MCF 10A (cell line): ENCODE data around the gene CPA5. TPM values are rescaled to one million over a fixed set of nuclear protein-coding genes. Genes with fewer than 3 reads are reported as not detected.

Experiments
- BruUV-seq: library from RNA; stranded (reverse); fragments of 400-500 nt; replicated peaks from 2 replicates; lab custom pipeline; 2021; lab: Mats Ljungman, UMichigan
- CTCF ChIA-PET: fragments of 300-600 bp; sonication (Branson Sonifier 250); formaldehyde crosslinking; extraction: SDS; loops from one replicate; lab custom pipeline; 2021; ENCODE audit warnings: antibody characterized with exemption, inconsistent platforms; lab: Yijun Ruan, JAX
- POLR2A ChIA-PET: fragments of 300-600, 350-650 bp; sonication (Branson Sonifier 250); formaldehyde crosslinking; extraction: SDS; loops from one replicate; lab custom pipeline; 2020; ENCODE audit warnings: antibody characterized with exemption, inconsistent platforms; lab: Yijun Ruan, JAX
- DNase-seq: peaks from one replicate; pipeline ENCODE4 v3.0.0-alpha.2; 2018; ENCODE audit not compliant: unreplicated experiment
- H3K27ac Mint-ChIP-seq: one replicate; pipeline ENCODE4 v1.8.0; 2022; ENCODE audit warnings: mild to moderate bottlenecking, low read depth, mixed read lengths; ENCODE audit not compliant: unreplicated experiment
- H3K27me3 Mint-ChIP-seq: one replicate; pipeline ENCODE4 v1.8.0; 2022; ENCODE audit warnings: mixed read lengths; ENCODE audit not compliant: insufficient read depth, unreplicated experiment
- H3K36me3 Mint-ChIP-seq: one replicate; pipeline ENCODE4 v1.8.0; 2022; ENCODE audit warnings: mild to moderate bottlenecking, moderate library complexity, mixed read lengths; ENCODE audit not compliant: insufficient read depth, unreplicated experiment
- H3K4me1 Mint-ChIP-seq: one replicate; pipeline ENCODE4 v1.8.0; 2022; ENCODE audit warnings: mixed read lengths; ENCODE audit not compliant: insufficient read depth, unreplicated experiment
- H3K4me3 Mint-ChIP-seq: one replicate; pipeline ENCODE4 v1.8.0; 2022; ENCODE audit warnings: mild to moderate bottlenecking, moderate library complexity, mixed read lengths; ENCODE audit not compliant: unreplicated experiment
- H3K9me3 Mint-ChIP-seq: one replicate; pipeline ENCODE4 v1.8.0; 2022; ENCODE audit warnings: mixed read lengths; ENCODE audit not compliant: unreplicated experiment
- CTCF ChIP-seq: fragments of 200-600 bp; IDR thresholded peaks from one replicate; pipeline ENCODE4 v1.8.0; 2022; ENCODE audit warnings: antibody characterized with exemption, mild to moderate bottlenecking; ENCODE audit not compliant: unreplicated experiment
- intact Hi-C: fragments of 100-400 bp; cut with micrococcal nuclease; formaldehyde crosslinking; loops from 2 replicates; pipeline ENCODE4 v1.14.1; 2022
- total RNA-seq: library from RNA; stranded (reverse); gene quantifications from 2 replicates; pipeline ENCODE4 v1.2.3, GENCODE V29; 2022

The CPA5 gene
- total RNA-seq, 1 experiment from 2014 or later, result 0.42 TPM

GRCh38 chr7:130367836-130368746 lies 23.5 kb downstream of the CPA5 start:
- Mint-ChIP-seq H3K36me3 (no peaks in the 10 kb centered on the region), H3K9me3 (peaks cover 7% of the 10 kb centered on the region), H3K4me1 (peaks cover 47% of the 10 kb centered on the region), H3K27ac (no peak overlapping the region), H3K4me3 (no peak overlapping the region), H3K27me3 (no peaks in the 10 kb centered on the region)
- ChIA-PET CTCF (no interaction called here), POLR2A (no interaction called here)
- TF ChIP-seq CTCF, result no peak
- DNase-seq, result no peak
- intact Hi-C loops, result no loop called here
- BruUV-seq, result no TSS peak

GRCh38 chr7:130369110-130369711 lies 24.6 kb downstream of the CPA5 start:
- BruUV-seq, result no TSS peak
- H3K4me1 Mint-ChIP-seq, result peaks cover 51% of the 10 kb centered on the region
- DNase-seq, result peak; percentile 36
- POLR2A ChIA-PET, result no interaction called here
- no peak overlapping the region for H3K4me3 Mint-ChIP-seq
- peaks cover 7% of the 10 kb centered on the region for H3K9me3 Mint-ChIP-seq
- no peaks in the 10 kb centered on the region for H3K36me3 Mint-ChIP-seq
- H3K27ac Mint-ChIP-seq, result no peak overlapping the region
- no peaks in the 10 kb centered on the region for H3K27me3 Mint-ChIP-seq
- TF ChIP-seq CTCF, result no peak
- CTCF ChIA-PET, result no interaction called here
- intact Hi-C loops, result no loop called here

GRCh38 chr7:130369831-130370550 lies 25.4 kb downstream of the CPA5 start:
- no TSS peak for BruUV-seq
- CTCF ChIA-PET, result interaction anchor here (0.6 kb wide), 1 partner anchor 255 kb away, joined by 4 read pairs; no protein-coding TSS in a partner anchor
- Mint-ChIP-seq H3K9me3 (peaks cover 7% of the 10 kb centered on the region), H3K4me1 (peaks cover 54% of the 10 kb centered on the region), H3K27ac (no peak overlapping the region), H3K27me3 (no peaks in the 10 kb centered on the region), H3K36me3 (no peaks in the 10 kb centered on the region), H3K4me3 (no peak overlapping the region)
- POLR2A ChIA-PET, result interaction anchor here (0.7 kb wide), 1 partner anchor 1933 kb away, joined by 4 read pairs; no protein-coding TSS in a partner anchor
- no peak for TF ChIP-seq CTCF
- intact Hi-C loops, result no loop called here
- DNase-seq, result no peak
